ENCODE measurements around the gene CCDC24. TPM values are rescaled to one million over a fixed set of nuclear protein-coding genes. Genes with fewer than 3 reads are reported as not detected.

Gene CCDC24
- polyA plus RNA-seq, 3 donors: 1.1 to 3.0 (median 1.9) TPM

GRCh38 chr1:44025816-44026215 is 34.4 kb downstream of the CCDC24 start:
- Mint-ChIP-seq H3K36me3 (no peaks in the 10 kb centered on the region), H3K27ac (no peak overlapping the region), H3K4me3 (no peak overlapping the region), H3K9me3 (peaks cover 0 to 1% (median 0%) of the 10 kb centered on the region in 7 donors), H3K4me1 (peaks cover 12% of the 10 kb centered on the region), H3K27me3 (ENCODE audit: low read depth in 3 of 3) (peaks cover 9 to 14% (median 11%) of the 10 kb centered on the region in 3 donors)
- Histone ChIP-seq H3K9ac (ENCODE audit: insufficient read depth, low read length, poor library complexity, severe bottlenecking) (no peak overlapping the region), H3K79me2 (ENCODE audit: insufficient read depth, low read length) (no peaks in the 10 kb centered on the region), H3K36me3 (replicated peaks in 1 of 2; ENCODE audit: control insufficient read depth in 1 of 2, insufficient read depth in 2 of 2, low read length in 2 of 2) (no peaks in the 10 kb centered on the region), H3K4me2 (replicated peaks; ENCODE audit: extremely low read depth, low read length, poor library complexity, severe bottlenecking) (no peak overlapping the region), H3K27me3 (ENCODE audit: control insufficient read depth in 2 of 2, insufficient read depth in 2 of 2, low read length in 2 of 2) (peaks cover 0 to 3% of the 10 kb centered on the region in 2 donors), H3K4me3 (replicated peaks in 1 of 3; ENCODE audit: low read depth in 2 of 3, low read length in 3 of 3) (no peak overlapping the region), H3K9me3 (replicated peaks in 1 of 2; ENCODE audit: control insufficient read depth in 1 of 2, insufficient read depth in 1 of 2, low read length in 2 of 2) (no peaks in the 10 kb centered on the region), H2AFZ (ENCODE audit: insufficient read depth, low read depth, low read length, poor library complexity, severe bottlenecking) (no peak overlapping the region), H3K27ac (ENCODE audit: low read depth in 1 of 2, low read length in 2 of 2) (no peak overlapping the region), H4K20me1 (ENCODE audit: insufficient read depth, low read length) (no peaks in the 10 kb centered on the region), H3K4me1 (ENCODE audit: control insufficient read depth in 1 of 2, insufficient read depth in 2 of 2, low read length in 2 of 2) (peaks cover 10 to 16% of the 10 kb centered on the region in 2 donors)
- DNase-seq: no peak
- TF ChIP-seq, protein P1, sequence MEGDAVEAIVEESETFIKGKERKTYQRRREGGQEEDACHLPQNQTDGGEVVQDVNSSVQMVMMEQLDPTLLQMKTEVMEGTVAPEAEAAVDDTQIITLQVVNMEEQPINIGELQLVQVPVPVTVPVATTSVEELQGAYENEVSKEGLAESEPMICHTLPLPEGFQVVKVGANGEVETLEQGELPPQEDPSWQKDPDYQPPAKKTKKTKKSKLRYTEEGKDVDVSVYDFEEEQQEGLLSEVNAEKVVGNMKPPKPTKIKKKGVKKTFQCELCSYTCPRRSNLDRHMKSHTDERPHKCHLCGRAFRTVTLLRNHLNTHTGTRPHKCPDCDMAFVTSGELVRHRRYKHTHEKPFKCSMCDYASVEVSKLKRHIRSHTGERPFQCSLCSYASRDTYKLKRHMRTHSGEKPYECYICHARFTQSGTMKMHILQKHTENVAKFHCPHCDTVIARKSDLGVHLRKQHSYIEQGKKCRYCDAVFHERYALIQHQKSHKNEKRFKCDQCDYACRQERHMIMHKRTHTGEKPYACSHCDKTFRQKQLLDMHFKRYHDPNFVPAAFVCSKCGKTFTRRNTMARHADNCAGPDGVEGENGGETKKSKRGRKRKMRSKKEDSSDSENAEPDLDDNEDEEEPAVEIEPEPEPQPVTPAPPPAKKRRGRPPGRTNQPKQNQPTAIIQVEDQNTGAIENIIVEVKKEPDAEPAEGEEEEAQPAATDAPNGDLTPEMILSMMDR (IDR thresholded peaks at IDR 0.05): no peak
- intact Hi-C loops (cut with micrococcal nuclease): no loop called here
- no CpG with 5 or more reads among the region's 3 CpGs for WGBS (ENCODE audit: insufficient coverage)

- Mint-ChIP-seq H3K4me3 (no peak overlapping the region), H3K27ac (no peak overlapping the region), H3K27me3 (ENCODE audit: low read depth in 3 of 3) (peaks cover 23 to 29% (median 26%) of the 10 kb centered on the region in 3 donors), H3K9me3 (peaks cover 0 to 4% (median 0%) of the 10 kb centered on the region in 7 donors), H3K4me1 (peaks cover 19% of the 10 kb centered on the region), H3K36me3 (peaks cover 0 to 2% of the 10 kb centered on the region in 2 donors)
- H3K79me2 ChIP-seq (ENCODE audit: insufficient read depth, low read length): no peaks in the 10 kb centered on the region
- no peak for DNase-seq
- no peak overlapping the region for H3K4me3 ChIP-seq (replicated peaks in 1 of 3; ENCODE audit: low read depth in 2 of 3, low read length in 3 of 3)
- no peaks in the 10 kb centered on the region for H3K36me3 ChIP-seq (replicated peaks in 1 of 2; ENCODE audit: control insufficient read depth in 1 of 2, insufficient read depth in 2 of 2, low read length in 2 of 2)
- intact Hi-C loops (cut with micrococcal nuclease): no loop called here
- H4K20me1 ChIP-seq (ENCODE audit: insufficient read depth, low read length): no peaks in the 10 kb centered on the region
- H3K27ac ChIP-seq (ENCODE audit: low read depth in 1 of 2, low read length in 2 of 2): no peak overlapping the region
- H3K4me2 ChIP-seq (replicated peaks; ENCODE audit: extremely low read depth, low read length, poor library complexity, severe bottlenecking): no peak overlapping the region
- H3K27me3 ChIP-seq (ENCODE audit: control insufficient read depth in 2 of 2, insufficient read depth in 2 of 2, low read length in 2 of 2): peaks cover 2 to 18% of the 10 kb centered on the region in 2 donors
- no peak overlapping the region for H2AFZ ChIP-seq (ENCODE audit: insufficient read depth, low read depth, low read length, poor library complexity, severe bottlenecking)
- no peaks in the 10 kb centered on the region for H3K9me3 ChIP-seq (replicated peaks in 1 of 2; ENCODE audit: control insufficient read depth in 1 of 2, insufficient read depth in 1 of 2, low read length in 2 of 2)
- H3K9ac ChIP-seq (ENCODE audit: insufficient read depth, low read length, poor library complexity, severe bottlenecking): no peak overlapping the region
- H3K4me1 ChIP-seq (ENCODE audit: control insufficient read depth in 1 of 2, insufficient read depth in 2 of 2, low read length in 2 of 2): peaks cover 16 to 23% of the 10 kb centered on the region in 2 donors
- 95% methylated on average over 2 of the region's 3 CpGs for WGBS (ENCODE audit: insufficient coverage)
- TF ChIP-seq, protein P1 (IDR thresholded peaks at IDR 0.05): no peak
These were observed 35.9 kb downstream of the CCDC24 start for GRCh38 chr1:44027320-44027719.

All from CD14-positive monocyte (primary cell).